RPMI8226 (cell line): ENCODE results near the gene SLTM.
"Not testable (repeated sequence)": the region's sequence is repeated elsewhere in the genome, so short reads cannot be mapped to it uniquely, and the experiment has no call there.

Source experiments
- DNase-seq: peaks from one replicate; pipeline ENCODE4 v3.0.0-alpha.2; 2015

SLTM gene

DNA sequence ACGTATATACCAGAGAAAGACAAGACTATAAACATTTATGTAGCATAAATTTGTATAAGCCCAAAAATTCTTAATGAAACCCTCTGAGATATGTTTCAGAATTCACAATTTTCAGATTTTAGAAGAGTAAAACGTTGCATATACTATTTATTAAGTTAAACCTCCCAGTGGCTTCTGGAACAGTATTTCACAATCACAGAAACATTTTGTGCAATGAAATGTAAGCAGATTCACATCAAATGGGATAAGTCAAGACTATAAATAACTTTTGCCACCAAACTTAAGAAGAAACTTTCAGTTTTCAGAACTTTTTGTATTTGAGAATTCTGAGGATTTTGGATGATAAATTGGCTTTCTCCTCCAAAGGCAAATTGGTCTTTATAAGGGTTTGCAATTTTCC lies 9.2 kb downstream of the SLTM start:
- DNase-seq = no peak

DNA sequence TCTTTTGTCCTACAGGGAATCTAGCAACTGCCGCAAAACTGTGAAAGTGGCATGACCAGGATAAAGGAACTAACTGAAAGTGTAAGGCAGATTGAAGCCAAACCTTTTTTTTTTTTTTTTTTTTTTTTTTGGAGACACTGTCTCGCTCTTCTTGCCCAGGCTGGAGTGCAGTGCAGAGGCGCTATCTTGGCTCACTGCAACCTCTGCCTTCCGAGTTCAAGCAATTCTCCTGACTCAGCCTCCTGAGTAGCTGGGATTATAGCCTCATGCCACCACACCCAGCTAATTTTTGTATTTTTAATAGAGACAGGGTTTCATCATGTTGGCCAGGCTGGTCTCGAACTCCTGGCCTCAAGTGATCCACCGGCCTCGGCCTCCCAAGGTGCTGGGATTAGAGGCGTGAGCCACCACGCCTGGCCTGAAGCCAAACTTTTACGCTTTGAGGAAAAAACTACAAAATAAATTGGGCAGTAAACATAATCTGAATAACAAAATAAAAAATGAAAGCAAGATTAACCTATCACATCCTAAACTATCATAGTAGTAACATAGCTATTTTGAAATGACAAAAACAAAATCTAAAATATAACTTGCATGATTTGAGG lies 9.7 kb downstream of the SLTM start:
- DNase-seq = no peak

DNA sequence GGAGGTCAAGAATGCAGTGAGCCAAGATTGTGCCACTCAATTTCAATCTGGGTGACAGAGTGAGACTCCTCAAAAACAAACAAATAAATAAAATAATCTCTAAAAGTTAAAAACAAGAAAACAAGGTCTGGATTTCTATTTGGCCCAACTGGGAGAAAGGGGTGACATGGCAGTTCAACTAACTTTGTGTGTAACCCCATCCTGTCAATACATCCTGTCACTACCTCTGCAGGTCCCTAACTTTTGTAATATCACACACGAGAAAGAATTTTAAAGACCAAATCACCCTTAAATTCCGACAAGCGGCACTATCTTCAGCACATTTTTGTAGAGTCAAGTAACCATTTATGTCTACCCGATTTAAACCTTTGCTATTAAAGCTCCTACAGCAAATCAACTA lies 10.2 kb downstream of the SLTM start:
- no peak for DNase-seq

DNA sequence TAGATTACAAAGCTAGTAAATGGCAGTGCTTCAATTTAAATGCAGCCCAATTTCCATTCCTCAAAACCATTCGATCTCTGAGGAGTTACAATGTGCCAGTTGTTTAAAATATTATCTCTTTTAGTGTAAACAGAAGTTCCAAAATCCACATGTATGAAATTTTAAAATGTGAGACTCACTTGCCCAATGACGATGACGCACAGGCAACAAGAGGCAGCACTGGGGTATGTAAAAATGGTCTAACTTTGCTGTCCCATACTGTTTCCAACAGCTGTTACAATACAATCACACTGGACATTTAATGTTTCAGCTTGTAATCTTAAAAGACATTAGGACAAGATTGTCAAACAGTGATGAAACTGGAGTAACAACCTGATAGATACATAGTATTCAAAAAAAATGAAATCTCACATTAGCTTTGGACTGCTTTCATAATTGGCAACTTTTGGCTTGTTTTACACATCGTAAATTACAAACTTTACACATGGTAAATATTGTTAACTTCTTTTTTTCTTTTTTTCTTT lies 12.2 kb downstream of the SLTM start:
- no peak for DNase-seq

DNA sequence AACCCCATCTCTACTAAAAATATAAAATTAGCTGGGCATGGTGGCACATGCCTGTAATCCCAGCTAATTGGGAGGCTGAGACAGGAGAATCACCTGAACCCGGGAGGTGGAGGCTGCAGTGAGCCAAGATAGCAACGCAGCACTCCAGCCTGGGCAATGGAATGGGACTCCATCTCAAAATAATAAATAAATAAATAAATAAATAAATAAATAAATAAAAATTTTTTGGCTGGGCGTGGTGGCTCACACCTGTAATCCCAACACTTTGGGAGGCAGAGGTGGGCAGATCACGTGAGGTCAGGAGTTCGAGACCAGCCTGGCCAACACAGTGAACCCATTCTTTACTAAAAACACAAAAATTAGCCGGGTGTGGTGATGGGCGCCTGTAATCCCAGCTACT lies 13.0 kb downstream of the SLTM start:
- DNase-seq = not testable (repeated sequence)

DNA sequence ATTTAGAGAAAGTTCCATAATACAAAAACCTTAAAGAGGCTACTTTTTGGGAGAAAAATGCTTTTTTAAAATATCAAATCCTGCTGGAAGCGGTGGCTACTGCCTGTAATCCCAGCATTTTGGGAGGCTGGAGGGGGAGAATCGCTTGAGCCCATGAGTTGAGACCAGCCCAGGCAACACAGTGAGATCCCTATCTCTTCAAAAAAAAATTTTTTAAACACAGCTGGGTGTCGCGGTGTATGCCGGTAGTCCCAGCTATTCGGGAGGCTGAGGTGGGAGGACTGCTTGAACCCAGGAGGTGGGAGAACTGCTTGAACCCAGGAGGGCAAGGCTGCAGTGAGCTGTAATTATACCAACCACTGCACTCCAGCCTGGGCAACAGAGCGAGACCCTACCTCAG lies 14.2 kb downstream of the SLTM start:
- no peak for DNase-seq

DNA sequence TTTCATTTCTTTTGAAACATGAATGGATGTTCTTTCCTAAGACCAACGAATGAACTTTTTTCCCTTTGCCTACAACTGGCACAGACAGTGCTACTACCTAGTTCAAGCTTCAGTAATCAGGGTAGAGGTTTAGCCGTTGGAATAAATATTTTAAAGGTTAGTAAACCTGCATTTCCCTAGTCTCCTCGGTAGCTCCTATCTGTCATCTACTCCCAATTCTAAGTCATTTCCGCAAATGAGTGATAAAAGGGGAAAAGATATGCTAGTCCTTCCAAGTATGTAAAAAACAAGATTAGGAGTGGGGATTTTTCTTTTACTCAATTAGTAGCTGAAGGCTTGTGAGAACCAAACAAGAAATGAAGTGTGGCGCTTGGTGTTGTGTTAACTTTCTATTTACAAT lies 15.2 kb downstream of the SLTM start:
- no peak for DNase-seq

DNA sequence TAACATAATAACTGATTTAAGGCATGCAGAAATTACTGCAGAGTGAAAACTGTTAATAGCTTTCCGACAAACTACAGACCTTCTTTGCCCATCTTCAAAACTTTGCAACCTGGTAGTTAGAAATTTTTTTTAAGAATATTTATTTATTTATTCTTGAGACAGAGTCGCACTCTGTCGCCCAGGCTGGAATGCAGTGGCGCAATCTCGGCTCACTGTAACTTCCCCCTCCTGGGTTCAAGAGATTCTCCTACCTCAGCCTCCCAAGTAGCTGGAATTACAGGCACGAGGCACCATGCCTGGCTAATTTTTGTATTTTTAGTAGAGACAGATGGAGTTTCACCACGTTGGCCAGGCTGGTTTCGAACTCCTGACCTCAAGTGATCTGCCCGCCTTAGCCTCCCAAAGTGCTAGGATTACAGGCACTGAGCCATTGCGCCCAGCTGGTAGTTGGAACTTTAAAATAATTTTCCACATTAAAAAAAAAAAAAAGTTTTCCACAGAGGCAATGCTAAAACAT lies 15.8 kb downstream of the SLTM start:
- DNase-seq = not testable (repeated sequence)

DNA sequence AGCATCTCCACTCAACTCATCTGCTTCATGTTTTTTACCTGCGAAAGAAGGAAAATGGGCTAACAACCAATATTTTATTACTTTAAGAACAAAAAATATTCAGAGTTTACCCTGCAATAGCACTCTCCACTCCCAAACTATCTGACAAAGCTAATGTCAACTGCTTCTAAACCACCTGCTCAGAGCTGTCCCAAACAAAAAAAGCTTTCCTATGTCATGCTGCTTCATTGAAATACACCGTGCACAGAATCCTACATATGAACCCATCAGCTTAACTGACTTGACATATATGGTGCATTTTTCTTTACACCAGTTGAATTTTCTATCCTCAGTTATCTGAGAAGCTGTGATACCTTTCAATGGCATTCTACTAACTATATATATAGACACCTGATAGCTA lies 16.5 kb downstream of the SLTM start:
- DNase-seq = no peak

DNA sequence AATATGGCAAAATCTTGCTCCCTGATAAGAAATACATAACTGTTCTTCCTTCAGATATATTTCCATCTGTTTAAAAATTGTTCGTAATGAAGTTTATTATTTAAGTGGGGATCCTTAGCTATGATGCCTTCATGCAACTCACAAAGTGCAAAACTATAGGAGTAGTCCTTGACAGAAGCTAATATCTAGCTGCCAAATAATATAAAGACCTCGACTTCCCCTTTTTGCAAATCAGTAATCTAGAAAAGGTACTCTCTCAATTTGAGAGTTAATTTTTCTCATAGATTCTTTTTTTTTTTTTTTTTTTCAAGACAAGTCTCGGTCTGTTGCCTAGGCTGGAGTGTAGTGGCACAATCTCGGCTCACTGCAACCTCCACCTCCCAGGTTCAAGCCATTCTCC lies 23.0 kb downstream of the SLTM start:
- DNase-seq = no peak

DNA sequence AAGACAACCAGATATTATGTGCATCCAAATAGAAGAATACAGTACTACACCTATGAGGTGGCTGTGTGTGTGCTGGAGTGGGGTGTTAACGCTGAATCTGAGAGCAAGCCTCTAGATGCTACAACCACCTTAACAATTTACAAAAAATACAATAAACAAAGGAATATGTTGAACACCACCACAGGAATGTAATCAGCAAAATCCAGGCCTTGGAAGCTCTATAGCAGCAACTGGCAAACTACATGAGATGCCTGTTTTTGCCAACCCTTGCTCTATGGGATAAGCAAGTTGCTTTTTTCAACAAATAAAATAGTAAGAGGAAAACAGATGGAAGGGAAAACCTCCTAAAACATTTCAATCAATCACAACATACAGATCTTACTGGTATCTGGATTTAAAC lies 23.9 kb downstream of the SLTM start:
- DNase-seq = no peak

DNA sequence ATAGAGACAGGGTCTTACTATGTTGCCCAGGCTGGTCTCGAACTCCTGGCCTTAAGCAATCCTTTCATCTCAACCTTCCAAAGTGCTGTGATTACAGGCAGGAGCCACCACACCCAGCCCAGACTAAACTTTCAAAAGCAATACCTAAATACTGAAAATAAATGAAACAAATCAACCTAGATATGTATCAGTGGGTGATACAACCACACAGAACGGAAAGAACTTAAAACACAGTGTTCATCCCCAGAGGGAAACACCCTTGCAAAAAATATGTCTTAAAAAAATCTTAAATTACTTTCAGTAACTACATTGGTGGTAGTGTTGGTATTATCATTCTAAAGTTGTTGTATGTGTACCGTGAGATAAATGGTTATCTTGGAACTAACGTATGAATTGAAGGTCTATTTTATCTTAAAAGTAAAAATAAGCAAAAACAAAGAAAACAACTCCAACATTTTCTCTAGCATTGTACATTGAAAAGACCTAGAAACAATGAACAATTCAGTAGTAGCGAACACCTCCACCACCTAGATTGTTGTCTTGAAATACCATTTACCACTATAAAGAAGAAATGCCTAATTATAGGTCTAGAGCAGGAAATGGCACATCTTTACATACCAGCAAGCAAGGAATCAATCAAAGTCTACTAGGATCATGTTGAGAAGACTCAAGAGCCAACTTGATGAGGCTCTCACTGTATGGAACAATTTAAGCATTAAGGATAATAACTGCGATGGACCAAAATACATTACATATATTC lies 24.7 kb downstream of the SLTM start:
- DNase-seq = no peak

DNA sequence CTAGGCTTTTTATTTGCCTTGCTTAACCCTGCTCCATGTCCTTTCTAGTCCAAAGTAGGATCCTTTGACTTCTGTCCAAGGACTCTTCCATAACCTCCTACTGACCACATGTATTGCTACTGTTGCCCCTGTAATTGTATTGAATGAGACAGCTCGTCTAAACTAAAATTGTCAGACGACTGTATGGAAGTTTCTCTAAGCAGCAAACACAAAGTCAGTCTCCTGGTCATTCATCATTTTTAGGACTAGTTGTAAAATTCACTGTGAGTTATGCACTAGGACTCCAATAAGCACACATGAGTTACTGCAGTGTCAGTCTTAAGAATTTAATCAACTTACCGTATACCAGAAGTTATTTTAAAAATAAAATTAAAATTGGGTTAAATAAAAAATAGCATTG lies 32.8 kb downstream of the SLTM start:
- DNase-seq = no peak

DNA sequence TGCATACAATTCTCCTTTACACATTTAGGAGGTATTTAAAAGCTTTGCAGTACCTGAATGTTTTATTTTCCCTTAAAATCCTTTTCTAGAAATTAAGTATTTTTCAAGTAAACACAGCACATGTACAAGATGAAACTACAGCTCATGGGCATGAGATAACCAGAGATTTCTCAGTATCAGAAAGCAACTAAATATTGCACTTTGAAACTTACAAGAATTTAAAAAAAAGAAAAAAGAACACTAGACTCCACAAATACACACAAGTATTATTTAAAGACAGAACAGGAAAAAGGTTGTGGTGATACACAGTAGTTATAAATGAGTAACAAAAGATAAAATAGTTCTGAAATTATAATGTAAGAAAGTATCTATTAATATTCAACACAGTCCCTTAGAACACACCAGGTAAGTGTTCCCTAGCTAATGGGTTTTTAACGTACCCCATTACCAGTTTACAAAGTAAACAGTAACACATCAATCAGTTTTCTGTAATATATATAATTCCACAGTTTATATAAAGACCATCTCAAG lies 35.3 kb downstream of the SLTM start:
- DNase-seq = no peak

DNA sequence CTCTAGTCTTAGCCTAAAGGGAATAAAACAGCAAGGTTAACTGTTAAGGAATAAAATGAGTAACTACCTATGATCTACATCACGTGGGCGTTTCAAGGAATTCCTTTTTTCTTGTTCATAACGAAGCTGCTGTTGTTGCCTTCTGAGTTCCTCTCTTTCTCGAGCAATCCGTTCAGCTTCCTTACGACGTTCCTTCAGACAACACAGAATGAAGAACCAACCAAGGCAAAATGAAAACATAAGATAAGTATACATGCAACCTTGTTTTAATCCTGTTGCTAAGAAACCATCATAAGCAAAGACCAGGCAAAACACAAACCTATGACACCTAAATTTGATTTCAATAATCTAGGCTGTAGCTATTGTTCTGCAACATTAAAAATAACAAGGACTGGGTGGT lies 44.1 kb downstream of the SLTM start:
- no peak for DNase-seq

DNA sequence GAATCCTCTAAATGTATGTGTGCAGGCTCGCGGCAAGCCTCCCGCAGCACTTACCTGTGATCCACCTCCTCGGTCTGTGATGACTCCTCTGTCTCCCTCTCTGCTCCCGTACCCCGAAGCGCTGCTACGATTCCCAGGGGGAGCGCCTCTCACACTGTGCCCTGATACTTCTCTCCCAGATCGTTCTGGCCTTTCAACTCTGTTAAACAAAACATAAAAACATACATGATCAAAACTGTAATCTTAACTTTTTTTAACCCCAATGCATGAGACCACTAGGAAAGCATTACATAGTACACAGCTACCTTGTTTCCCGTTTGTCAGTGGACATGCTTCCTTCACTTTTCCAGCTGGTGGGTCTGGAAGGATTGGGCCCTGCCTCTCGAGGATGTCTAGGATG lies 46.6 kb downstream of the SLTM start:
- no peak for DNase-seq

DNA sequence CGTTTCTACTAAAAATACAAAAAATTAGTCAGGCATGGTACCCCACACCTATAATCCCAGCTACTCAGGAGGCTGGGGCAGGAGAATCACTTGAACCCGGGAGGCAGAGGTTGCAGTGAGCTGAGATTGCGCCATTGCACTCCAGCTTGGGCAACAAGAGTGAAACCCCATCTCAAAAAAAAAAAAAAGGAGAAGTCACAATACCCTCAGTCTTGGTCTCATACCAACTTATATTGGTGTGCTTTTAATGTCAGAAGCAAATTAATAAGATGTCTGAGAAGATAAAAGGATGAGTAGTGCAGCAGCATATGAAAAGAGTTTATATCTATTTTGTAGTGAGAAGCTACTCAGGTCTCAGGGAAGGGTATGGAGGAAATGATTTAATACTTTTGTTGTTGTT lies 49.6 kb downstream of the SLTM start:
- not testable (repeated sequence) for DNase-seq

DNA sequence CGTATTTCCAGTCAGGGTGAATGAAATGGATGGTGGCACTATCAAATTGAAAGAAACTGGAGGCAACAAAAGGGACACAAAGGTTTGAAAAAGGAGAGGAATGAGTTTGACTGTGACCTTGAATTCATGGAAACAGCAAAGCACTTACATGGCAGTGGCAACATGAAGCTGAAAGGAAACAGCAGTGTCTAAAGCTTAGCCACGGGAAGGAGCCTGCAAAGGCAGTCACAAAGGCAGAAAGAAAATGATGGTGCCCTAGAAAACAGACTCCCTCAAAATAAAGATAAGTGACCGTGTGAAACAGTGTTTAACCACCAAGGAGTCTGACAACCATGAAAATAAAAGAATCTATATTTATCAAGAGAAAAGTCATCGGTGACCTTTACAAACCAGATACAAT lies 51.2 kb downstream of the SLTM start:
- no peak for DNase-seq

DNA sequence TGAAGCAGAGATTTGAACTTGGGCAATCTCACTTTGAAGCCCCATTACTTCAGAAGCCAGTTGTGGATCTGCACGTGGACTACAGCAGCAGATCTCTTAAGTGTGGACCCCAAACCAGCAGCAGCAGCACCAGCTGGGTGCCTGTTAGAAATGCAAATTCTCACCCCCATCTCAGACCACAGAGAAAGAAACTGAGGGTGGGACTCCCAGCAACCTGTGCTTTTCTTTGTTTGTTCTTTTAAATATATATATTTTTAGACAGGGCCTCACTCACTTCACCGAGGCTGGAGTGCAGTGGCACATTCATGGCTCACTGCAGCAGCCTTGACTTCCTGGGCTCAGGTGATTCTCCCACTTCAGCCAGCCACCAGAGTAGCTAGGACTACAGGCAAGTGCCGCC lies 53.2 kb downstream of the SLTM start:
- DNase-seq = no peak

DNA sequence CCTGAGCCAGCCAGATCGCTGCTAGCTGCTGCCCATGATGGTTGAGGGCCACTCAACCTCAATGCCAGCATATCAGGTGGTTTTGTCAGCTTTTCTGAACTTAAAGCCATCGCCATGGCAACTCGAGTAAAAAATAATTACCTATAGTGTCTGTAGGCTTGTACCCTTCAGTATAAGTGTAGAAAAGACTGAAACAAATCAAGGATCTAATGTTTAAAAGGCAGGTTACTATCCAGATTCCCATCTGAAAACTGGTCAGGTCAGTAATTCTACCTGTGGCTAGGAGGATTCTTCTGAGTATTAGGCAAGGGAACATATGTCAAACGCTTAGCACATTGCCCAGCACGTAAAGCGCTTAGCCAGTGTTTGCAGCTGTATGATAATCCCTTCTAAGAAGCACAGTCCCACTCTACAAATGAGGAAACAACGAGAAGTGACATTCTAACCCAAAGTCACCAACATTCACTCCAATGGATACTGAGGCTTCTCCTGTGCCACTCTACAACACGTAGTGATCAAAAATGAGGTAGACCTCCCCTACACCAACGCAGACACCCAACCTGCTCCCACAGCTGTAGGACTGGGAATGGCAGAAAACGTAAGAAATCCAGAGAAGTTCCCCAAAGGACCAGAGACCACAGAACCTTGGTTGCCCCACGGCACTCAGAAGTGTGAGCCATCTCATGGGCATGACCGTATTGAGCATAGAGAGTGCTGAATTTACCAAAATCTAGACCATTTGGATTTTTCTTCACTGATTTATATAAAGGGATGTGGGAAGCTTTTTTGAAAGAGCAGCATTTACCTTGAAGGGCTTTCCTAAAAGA lies 55.3 kb downstream of the SLTM start:
- no peak for DNase-seq

DNA sequence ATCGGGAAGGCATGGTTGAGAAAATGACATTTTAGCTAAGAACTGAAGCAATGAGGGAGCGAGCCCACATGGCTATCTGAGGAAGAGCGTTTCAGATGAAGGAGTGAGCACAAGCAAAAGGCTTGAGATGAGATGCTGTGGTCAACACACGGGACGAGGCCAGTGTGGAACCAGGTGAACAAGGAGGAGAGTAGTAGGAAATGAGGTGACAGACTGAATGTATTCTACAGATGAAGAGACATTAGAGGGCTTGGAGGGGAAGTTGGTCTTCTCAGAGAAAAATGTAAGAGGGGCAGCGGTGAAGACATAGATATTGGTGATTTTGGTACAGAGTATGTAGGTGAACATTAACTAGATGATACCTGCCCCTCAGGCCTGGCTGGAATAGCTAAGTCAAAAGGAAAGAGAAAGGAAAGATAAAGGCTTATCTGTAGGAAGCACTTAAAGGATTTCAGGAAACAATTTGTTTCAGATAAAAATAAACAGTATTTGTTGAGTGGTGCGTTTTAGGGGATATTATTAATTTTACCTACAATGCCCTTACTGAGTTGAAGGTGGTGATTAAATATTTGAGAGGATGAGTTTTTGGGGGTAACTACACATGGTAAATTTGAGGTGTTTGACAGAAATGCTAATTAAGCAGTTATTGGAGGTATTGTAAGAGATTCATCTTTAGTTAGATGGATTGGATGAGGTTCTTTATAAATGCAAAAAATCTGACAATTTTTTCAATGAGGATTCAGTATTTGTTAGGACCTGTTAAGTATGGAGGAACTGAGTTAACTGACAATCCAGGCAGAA lies 57.0 kb downstream of the SLTM start:
- no peak for DNase-seq

DNA sequence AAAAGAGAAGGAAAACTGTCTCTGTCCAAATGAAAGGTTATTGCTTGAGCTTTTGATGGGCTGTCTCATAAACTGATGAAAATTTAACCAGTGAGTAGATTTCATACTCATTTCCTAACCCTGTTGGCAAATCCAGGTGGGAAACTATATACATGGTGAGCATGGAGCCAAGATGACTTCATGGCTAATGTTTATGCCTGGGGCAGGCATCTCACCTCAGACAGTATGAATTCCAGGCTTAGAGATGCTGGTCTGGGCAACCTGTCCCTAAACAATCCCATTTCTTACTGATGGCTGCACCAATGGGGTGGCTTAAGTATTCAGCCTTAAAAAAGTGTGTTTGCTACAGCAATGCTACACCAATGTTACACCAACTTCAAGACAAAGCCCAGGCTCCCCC lies 58.1 kb downstream of the SLTM start:
- no peak for DNase-seq

DNA sequence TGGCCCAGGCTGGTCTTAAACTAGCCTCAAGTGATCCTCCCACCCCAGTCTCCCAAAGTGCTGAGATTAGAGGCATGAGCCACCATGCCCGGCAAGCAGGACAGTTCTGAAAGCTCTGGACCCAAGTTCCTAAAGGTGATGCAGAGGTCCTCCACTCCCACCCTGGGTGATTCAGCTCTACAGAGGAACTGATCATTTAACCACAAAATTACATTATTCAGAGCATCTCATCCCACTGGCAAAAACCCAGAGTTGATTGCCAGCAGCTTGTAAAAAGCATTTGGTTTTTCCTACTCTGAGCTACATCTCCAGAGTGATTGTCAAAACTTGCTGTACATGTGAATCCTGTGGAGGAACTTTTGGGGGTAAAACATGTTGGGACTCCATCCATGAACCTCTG lies 60.2 kb downstream of the SLTM start:
- DNase-seq = no peak
